Activated CD8-positive, alpha-beta memory T cell treated with anti-CD3 and anti-CD28 coated beads, Interleukin-2, amount 50 U/mL, for 24 hours (primary cell): ENCODE measurements around the gene CLTCL1.
"Not testable (repeated sequence)": the region's sequence is repeated elsewhere in the genome, so short reads cannot be mapped to it uniquely, and the experiment has no call there.

Experiments
- DNase-seq: peaks from one replicate; pipeline ENCODE4 v3.0.0-alpha.2; 2020; ENCODE audit errors: extremely low read depth

Gene CLTCL1

GRCh38 chr22:19176175-19176643 is 115.3 kb downstream of the CLTCL1 start:
- no peak for DNase-seq

GRCh38 chr22:19175602-19176174 is 115.8 kb downstream of the CLTCL1 start:
- no peak for DNase-seq

- no peak for DNase-seq
Measured at GRCh38 chr22:19175026-19175601, 116.4 kb downstream of the CLTCL1 start.

GRCh38 chr22:19174106-19175025 is 117.2 kb downstream of the CLTCL1 start:
- no peak for DNase-seq

- no peak for DNase-seq
Measured at GRCh38 chr22:19173047-19174035, 118.2 kb downstream of the CLTCL1 start.

- no peak for DNase-seq
Measured at GRCh38 chr22:19172213-19173046, 119.1 kb downstream of the CLTCL1 start.

- DNase-seq = no peak
Measured at GRCh38 chr22:19169947-19170318, 121.6 kb downstream of the CLTCL1 start.

GRCh38 chr22:19169002-19169946 is 122.2 kb downstream of the CLTCL1 start:
- no peak for DNase-seq

- no peak for DNase-seq
Measured at GRCh38 chr22:19168088-19168890, 123.2 kb downstream of the CLTCL1 start.

GRCh38 chr22:19167106-19167869 is 124.2 kb downstream of the CLTCL1 start:
- DNase-seq = no peak

GRCh38 chr22:19166421-19166820 is 125.1 kb downstream of the CLTCL1 start:
- DNase-seq = no peak

- DNase-seq = no peak
Measured at GRCh38 chr22:19164425-19164824, 127.1 kb downstream of the CLTCL1 start.

GRCh38 chr22:19158649-19159048 is 132.9 kb downstream of the CLTCL1 start:
- DNase-seq = not testable (repeated sequence)

GRCh38 chr22:19156109-19156508 is 135.4 kb downstream of the CLTCL1 start:
- DNase-seq = not testable (repeated sequence)

GRCh38 chr22:19152942-19153883 is 138.3 kb downstream of the CLTCL1 start:
- DNase-seq = no peak

- DNase-seq = no peak
Measured at GRCh38 chr22:19151329-19152191, 140.0 kb downstream of the CLTCL1 start.
